GM21619 (cell line): ENCODE results near the gene ISLR.

Source experiments
- ATAC-seq: cut with Tn5 transposase; IDR thresholded peaks from one replicate; pipeline ENCODE4 v1.9.1; 2021; ENCODE audit not compliant: unreplicated experiment

The ISLR gene

DNA sequence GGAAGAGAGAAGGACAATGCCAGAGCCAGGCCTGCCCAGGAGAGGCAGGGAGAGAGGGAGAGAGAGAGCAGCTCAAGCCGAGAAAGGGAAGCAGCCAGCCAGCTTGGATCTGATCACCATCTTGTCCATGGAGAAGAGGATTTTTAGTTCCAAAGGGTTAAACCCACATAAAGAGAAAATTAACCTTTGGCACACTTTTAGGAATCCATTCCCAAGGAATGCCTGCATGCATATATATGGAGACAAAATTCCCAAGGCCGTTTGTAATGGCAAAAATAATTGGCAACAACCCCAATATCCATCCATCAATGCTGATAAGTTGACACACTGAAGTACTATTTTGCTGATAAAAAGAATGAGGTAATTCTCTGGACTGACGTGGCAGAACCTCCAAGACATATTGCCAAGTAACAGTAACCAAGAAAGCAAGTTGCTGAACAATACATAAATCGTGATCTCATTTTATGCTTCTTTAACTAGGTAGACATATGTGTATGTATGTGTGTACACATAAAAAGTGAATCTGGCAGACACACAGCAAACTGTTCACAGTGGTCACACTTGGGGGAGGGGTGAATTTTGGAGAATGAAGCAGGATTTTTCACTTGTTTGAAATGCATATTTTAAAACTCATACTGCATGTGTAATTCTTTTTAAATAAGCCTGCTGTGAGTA lies 36.6 kb downstream of the ISLR start:
- no peak for ATAC-seq

DNA sequence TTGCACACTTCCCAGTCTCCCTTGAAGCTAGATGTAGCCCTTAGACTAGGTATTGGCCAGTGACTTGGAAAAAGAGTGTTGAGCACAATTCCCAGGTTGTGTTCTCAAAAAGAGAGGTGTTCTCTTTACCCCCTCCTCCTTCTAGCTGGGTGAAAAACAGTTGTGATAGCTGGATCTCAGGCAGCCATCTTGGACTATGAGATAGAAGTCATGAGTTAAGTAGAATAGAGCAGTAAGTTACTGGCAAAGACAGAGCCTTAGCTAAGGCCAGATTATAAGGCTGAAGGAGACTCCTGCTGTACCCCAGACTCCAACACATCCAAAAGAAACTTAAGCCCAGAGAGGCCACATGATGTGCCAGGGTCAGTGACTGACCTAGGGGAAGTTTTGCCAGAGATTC lies 37.2 kb downstream of the ISLR start:
- ATAC-seq = no peak

DNA sequence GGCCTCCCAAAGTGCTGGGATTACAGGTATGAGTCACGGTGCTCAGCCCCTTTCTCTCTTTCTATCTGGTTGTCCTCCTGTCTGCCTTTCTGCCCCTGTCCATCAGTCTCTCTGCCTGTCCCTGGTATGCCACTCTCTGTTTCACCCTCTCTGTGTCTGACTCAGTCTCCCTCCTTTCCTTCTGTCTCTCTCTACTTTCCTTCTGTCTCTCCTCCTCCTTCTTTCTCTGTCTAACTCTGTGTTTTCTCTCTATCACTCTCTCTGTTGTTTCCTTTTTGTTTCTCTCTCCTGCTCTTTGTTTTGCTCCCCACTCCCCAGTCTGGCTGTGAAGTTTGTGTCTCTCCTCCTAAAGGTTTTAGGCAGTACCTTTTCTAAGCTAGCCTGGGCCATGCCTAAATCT lies 38.1 kb downstream of the ISLR start:
- ATAC-seq = no peak

DNA sequence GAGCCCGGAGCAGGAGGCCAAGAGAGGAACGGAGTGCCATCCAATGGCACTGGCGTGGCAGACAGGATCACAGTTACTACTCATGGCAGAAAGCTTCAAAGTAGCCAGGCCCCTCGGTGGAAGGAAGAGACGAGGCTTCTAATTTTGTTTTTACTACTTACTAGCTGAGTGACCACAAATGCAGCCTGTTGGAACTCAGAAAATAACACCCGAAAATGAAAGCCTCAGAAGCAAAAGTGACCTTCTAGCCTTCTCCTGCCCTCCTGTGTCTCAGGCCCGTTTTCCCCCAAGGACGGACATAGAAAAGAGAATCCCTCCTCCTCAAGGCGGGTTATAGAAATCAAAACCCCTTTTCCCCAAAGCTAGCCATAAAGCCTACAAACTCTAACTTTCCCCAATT lies 39.0 kb downstream of the ISLR start:
- ATAC-seq = no peak

DNA sequence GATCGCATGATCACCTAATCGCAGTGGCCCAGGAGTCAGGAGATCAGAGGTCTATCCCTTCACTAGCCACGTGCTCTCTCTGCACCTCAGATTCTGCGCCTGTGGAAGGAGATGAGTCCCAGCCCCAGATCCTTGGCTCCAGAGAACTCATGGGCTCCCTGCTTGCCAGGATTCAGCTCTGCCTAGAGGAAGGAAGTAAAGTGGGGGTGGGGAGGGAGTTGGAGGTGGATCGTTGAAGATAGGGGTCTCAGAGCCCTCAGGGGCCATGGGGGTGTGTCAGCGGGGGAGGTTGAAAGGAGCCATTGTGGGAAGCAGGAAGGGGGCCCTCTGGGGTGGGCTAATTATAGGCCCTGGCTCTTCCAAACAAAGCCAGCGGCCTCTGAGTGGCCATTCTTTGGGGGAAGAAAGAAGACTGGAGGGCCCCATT lies 40.4 kb downstream of the ISLR start:
- no peak for ATAC-seq

DNA sequence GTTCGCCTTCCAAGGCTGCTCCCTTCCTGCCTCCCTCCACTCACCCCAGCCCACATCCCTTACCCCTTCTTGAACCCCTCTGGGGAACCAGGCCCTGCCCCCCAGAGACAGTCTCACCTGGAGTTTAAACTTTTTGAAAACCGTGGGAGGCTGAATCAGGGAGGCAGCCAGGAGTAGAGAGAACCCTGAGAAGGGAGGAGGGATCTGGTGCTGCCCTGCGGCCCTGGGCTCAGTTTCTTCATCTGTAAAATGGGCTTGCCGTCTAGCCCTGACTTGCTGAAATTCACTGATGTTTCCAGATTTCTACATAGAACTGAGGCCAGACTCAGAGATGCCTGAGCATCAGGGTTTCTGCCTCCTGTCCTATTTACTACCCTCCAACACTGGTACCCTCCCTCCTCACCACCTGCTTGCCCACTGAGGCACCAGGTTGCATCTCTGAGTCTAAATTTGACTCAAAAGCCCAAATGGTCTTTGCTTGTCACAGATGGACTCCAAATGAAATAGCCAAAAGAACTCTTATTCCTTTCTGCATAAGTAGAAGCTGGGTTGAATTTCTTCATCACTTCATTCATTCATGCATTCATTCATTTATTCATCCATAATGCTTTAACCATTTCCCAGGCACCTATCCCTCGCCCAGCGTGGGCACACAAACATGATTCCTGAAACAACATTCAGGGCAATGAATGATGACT lies 41.0 kb downstream of the ISLR start:
- ATAC-seq = no peak

DNA sequence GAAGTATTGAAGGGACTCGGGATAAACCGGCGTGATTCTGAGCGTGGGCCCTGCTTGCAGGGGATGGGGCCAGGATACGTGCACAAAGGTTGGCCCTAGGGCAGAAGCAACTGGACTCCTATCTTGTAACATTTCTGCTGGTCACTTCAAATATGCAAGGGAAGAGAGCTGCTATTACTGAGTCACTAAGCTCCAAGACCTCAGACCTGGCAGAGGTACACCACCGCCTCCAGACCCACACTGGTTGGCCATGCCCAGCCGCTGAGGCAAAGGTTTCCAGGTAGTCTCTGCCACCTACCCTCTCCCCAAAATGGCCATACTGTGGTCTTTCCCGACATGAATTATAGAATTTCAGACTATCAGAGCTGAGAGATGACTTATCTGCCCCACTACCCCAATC lies 42.4 kb downstream of the ISLR start:
- no peak for ATAC-seq

DNA sequence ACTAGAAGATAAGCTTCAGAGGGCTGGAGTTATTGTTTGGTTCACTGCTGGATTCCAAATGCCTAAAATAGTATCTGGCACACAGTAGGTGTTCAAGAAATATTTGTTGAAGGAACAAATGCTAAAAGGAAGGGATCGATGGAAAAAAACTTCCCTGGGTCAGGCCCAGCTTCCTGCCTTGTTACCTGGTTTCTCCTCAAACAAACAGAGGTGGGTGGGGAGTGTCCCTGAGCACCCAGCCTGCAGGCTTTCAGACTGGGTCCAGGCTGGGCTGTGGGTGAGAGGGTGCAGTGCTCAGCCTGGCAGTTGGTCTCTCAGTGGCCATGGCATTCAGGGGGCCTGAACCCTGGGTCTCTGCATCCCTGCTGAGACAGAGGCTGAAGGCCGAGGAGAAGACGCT lies 43.4 kb downstream of the ISLR start:
- ATAC-seq = no peak

DNA sequence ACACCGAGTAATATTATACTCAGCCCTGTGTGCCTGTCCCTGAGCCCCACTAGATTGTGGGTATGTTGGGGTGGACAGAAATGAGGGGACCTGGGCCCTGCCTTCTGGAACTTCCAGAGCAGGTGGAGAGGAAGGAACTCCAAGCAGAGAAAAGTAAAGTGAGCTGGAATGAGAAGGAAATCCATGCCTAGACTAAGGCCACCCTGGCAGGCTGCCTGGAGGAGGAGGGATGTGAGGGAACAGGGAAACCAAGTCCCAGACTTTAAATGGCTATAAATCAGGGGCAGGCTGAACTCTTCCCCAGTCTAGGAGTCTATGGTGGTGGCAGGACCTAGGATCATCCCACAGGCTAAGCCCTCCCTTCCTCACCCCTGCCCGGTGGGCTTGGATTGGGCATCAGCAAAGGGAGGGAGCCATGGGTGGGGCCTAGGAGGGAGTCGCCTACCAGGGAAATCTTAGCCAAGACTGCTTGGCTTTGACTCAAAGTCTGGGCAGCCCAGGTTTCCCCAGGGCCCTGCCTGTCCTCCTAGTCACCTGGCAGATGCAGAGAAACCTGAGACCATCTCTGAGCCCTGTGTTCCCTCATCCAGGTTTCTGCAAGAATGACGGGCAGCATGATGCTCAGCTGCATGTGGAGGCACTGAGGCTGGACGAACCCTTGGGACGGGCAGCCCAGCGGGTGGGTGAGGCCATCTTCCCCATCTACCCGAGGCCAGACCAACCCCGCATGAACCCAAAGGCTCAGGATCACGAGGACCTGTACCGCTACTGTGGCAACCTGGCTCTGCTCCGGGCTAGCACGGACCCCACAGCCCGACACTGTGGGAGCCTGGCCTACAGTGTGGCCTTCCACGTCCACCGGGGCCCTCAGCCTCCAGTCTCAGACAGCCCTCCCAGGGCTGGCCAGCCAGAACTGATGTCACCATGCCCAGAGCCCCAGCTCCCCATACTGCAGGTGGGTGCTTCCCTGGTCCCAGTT lies 44.7 kb downstream of the ISLR start:
- no peak for ATAC-seq

DNA sequence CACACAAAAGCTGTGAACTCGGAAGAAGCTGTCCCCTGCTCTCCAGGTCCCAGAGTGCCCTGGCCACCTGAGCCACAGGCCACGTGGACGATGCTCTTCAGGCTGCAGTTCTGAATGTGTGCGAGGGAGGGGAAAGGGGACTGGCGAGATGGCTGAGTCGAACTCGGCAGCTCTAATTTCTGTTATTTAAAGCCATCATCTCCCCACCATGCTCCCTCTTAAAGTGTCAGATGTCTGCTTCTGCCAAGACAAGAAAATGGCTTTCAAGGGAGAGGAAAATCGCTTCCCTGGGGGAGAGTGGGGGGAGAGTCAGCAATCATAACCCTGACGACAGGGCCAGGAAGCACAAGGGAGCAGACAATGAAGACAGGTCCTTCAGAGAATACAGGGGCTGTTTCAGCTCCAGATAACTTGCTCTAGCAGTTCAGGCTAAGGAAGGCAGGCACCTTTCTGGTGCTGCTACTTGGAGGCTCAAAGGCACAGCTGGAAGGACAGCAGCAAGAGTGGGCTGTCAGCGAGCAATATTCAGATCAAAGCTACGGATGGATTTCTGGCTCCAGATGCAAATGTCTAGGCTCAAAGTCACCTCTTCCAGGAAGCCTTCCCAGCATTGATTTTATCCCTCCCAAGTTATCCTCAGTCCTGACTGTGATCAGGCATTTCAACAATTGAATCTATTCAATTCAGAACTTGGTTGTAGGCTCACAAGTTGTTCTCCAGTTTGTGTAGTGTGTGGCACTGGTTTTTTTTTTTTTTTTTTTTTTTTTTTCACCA lies 47.2 kb downstream of the ISLR start:
- no peak for ATAC-seq

DNA sequence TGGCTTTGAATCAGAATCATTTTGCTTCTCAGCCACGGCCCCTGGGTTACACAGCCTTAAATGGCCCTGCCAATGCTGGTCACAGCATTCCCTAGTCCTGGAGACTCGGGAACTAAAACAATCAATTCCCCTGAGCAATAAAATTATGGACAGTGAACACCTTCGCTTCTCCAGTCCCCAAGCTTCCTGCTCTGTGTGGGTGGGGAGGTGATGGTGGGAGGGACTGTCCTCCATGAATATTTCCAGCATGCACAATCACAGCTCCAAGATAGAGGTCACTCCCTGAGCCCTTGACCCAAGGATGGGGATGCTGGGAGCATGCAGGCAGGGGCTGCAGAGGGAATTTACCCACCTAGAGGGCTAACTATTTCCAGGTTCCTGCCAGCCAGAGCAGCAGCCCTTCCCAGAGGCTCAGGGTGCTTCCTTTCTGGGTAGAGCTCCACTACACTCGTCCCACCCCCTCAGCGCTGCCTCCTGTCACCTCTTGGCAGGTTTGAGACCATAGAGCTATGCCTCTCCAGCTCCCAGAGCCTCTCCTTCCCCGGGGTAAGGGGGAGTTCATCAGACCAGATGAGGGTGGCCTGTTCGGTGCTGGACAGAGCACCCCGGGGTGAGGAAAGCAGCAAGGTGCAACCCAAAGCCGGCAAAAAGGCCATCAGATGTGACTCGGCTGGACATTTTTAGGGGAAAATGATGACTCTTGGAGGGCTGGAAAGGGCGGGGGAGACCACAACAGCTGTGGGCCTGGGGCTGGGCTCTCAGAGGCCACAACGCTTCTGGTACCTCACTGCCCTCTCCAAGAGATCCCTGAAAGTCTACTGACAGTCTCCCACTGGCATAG lies 48.1 kb downstream of the ISLR start:
- ATAC-seq = no peak

DNA sequence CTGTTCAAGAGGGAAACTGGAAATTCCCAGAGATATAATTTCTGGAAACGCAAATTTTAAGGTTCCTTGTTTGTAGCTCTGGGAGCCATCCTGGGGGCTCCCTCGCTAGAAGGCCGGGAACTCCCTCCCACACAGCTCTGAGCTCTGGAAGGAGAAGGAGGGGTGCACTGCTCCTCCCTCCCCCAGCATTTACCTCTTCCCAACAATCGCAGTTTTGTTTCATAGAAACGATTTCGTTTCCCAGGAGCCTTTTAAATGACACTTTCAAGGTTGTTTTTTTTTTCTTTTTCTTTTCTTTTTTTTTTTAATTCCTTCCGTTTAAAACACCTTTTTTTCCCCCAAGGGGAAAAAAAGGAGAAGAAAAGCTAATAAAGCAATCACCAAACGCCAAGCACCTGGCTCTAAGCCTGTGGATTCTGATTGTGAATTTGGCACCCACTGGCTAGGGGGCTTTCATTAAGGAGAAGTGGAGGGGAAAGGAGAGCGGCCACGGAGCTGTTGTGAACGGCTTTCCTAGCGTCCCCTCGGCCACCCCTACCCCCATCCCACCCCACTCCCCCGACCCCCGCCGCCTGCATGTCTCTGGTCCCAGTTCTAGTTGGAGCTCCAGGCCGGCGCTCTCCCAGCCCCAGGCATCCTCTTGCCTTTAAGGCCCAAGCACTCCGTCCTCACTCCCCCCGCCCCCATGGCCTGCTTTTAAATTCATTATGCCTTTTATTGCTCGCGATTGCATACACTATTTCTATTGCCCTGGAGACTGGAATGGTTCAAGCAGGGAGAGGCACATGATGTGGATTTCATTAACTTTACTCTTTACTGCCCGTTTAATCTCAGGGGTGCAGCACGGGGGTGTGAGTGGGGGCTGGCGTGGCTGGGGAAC lies 49.0 kb downstream of the ISLR start:
- ATAC-seq = no peak

DNA sequence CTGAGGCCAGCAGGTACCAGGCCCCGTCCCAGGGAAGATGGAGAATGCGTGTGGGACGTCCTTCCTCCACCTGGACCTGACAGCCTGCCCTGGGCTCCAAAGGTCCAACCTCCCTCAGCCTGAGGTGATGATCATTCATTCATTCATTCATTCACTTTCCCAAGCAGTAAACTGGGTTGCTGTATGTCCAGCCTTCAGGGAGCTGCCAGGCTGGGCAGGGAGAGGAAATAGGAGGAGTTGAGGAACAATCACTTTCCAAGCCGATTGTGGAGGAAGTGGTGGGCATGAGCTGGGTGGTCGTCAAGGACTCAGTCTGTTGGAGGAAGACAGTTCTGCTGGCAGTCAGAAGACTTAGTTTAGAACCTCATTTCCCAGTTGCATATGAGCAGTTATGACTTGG lies 52.4 kb downstream of the ISLR start:
- ATAC-seq = no peak
